Measurements from ENCODE around the gene KRT74. TPM values are rescaled to one million over a fixed set of nuclear protein-coding genes. Genes with fewer than 3 reads are reported as not detected.

The KRT74 gene
- total RNA-seq, 1 donor = not detected

DNA sequence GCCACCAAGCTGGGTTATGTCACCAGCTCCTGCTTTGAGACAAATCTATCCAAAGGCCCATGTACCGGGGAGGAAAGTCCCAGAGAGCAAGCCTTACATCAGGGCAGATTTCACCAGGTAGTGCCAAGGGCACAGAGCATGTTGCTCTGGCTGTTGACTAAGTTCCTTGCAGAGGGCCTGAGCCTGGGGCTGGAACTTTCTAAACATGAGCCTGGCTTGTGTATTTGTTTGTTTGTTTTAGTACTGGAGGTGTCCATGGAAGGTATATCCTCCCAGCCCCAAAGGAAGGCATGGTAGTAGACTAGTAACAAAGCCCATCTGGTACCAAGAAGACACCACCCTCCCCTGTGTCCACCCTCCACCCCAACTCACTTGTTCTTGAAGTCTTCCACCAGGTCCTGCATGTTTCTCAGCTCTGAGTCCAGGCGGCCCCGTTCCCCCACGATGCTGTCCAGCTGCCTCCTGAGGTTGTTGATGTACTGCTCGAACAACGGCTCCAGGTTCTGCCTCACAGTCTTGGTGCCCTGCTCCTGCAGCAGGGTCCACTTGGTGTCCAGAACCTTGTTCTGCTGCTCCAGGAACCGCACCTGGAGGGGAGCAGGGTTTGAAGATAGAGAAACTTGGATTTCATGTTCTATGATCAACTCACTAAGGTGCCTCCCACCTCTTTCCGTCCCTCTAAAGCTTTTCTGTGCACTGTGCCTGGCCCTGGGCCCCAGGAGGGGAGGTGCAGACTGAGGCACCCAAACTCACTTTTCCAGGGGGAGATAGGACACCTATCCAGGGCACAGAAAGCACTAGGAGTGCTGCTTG is 54.9 kb downstream of the KRT74 start:
- TF ChIP-seq, protein P1, sequence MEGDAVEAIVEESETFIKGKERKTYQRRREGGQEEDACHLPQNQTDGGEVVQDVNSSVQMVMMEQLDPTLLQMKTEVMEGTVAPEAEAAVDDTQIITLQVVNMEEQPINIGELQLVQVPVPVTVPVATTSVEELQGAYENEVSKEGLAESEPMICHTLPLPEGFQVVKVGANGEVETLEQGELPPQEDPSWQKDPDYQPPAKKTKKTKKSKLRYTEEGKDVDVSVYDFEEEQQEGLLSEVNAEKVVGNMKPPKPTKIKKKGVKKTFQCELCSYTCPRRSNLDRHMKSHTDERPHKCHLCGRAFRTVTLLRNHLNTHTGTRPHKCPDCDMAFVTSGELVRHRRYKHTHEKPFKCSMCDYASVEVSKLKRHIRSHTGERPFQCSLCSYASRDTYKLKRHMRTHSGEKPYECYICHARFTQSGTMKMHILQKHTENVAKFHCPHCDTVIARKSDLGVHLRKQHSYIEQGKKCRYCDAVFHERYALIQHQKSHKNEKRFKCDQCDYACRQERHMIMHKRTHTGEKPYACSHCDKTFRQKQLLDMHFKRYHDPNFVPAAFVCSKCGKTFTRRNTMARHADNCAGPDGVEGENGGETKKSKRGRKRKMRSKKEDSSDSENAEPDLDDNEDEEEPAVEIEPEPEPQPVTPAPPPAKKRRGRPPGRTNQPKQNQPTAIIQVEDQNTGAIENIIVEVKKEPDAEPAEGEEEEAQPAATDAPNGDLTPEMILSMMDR (IDR thresholded peaks at IDR 0.05; ENCODE audit: insufficient read depth, low read length) = no peak
- DNase-seq (ENCODE audit: low read depth) = no peak
- H3K4me3 ChIP-seq (ENCODE audit: low read depth, low read length) = no peak overlapping the region

DNA sequence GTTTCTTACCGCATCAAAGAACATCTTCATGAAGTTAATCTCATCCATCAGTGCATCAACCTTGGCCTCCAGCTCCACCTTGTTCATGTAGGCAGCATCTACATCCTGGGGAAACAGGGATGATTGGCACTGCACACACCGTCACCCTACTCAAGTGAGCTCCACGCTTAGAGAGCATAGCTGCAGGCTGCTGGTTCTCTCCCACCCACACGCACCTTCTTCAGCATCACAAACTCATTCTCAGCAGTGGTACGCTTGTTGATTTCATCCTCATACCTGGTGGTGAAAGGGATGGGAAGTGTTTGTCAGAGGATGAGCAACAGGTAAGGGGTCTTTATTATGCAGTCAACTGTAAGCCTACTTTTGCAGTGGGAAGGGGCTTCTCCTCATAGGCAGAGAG is 55.8 kb downstream of the KRT74 start:
- TF ChIP-seq, protein P1 (IDR thresholded peaks at IDR 0.05; ENCODE audit: insufficient read depth, low read length) = no peak
- no peak overlapping the region for H3K4me3 ChIP-seq (ENCODE audit: low read depth, low read length)
- no peak for DNase-seq (ENCODE audit: low read depth)

DNA sequence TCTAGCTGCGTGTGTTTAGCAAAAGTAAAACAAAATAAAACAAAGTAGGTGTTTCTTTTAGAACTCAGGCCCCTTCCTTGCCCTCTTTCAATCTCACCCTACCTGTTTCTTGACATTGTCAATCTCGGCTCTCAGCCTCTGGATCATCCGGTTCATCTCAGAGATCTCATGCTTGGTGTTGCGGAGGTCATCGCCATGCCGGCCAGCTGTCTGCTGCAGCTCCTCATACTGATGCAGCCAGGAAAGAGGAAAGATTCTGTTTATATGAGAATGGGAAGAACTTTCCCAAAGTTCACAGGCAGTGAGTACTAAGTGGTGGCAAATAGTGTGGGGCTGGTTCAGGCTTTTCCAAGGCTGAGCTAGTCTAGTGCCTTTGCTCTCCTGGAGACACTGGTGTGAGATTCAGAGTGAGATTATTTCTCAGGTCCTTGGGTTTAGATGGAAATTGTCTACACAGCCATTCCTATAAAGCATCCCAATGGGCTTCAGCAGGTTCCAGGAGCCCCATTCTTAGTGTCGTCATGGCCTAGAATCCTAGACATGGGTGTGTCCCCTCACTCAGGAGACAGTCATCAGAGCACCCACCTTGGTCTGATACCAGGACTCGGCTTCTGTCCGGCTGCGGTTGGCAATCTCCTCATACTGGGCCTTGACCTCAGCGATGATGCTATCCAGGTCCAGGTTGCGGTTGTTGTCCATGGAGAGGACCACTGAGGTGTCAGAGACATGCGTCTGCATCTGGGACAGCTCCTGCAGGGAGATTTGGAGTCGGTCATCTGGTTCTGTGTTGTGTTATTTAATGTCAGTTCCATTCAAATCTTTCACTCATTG is 56.4 kb downstream of the KRT74 start:
- no peak for DNase-seq (ENCODE audit: low read depth)
- no peak overlapping the region for H3K4me3 ChIP-seq (ENCODE audit: low read depth, low read length)
- TF ChIP-seq, protein P1 (IDR thresholded peaks at IDR 0.05; ENCODE audit: insufficient read depth, low read length) = no peak

DNA sequence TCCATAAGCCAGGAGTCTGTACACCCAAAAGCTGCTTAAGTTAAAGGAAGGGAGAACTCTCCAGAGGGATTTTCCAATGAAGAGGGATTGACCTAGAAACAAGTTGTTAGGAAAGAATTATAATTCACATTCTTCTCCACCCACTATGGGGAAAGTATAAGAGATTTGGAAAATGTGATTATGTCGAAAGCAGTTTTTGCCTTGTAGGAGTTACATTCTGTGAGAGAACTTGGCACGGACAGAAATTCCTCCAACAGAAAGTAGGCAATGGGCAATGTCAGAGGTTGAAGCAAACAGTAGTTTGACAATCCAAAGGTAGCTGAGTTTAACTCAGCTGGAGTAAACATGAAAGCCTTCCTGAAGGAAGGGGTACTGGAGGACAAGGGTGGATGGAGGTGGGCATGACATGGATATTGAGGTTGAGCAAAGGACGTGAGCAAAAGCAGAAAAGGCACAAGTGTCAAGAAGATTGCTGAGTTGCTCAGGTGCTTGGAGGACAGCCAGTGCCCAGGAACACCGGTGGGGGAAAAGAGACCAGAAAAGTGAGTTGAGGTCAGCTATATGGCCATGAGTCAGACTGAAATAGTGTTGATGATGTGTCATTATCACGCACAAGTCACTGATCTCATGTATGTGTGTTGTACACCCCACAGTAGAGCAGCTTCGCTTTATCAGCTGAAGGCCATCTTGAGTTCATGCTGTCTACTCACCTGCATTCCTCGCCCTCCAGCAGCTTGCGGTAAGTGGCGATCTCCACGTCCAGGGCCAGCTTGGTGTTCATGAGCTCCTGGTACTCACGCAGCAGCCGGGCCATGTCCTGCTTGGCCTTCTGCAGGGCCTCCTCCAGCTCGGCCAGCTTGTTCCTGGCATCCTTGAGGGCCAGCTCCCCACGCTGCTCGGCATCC is 57.5 kb downstream of the KRT74 start:
- no peak for DNase-seq (ENCODE audit: low read depth)
- TF ChIP-seq, protein P1 (IDR thresholded peaks at IDR 0.05; ENCODE audit: insufficient read depth, low read length) = no peak
- no peak overlapping the region for H3K4me3 ChIP-seq (ENCODE audit: low read depth, low read length)

Other genes with a start within 250 kb of the KRT74 start
- not detected in 2 replicates for gene KRT85, start 206.4 kb downstream of the KRT74 start, total RNA-seq (ENCODE audit: low replicate concordance)
- not detected in 2 replicates for gene KRT84, start 188.2 kb downstream of the KRT74 start, total RNA-seq (ENCODE audit: low replicate concordance)
- not detected in 2 replicates for gene KRT82, start 167.5 kb downstream of the KRT74 start, total RNA-seq (ENCODE audit: low replicate concordance)
- not detected in 2 replicates for gene KRT75, start 139.5 kb downstream of the KRT74 start, total RNA-seq (ENCODE audit: low replicate concordance)
- not detected in 2 replicates for gene KRT6B, start 121.7 kb downstream of the KRT74 start, total RNA-seq (ENCODE audit: low replicate concordance)
- not detected in 2 replicates for gene KRT6C, start 100.0 kb downstream of the KRT74 start, total RNA-seq (ENCODE audit: low replicate concordance)
- gene KRT6A, start 80.6 kb downstream of the KRT74 start, total RNA-seq (ENCODE audit: low replicate concordance) = not detected in 2 replicates
- not detected in 2 replicates for gene KRT5, start 53.4 kb downstream of the KRT74 start, total RNA-seq (ENCODE audit: low replicate concordance)
- not detected in 2 replicates for gene KRT71, start 20.7 kb downstream of the KRT74 start, total RNA-seq (ENCODE audit: low replicate concordance)
- gene KRT72, start 27.6 kb upstream of the KRT74 start, total RNA-seq (ENCODE audit: low replicate concordance) = not detected in 2 replicates
- not detected in 2 replicates for gene KRT73, start 44.7 kb upstream of the KRT74 start, total RNA-seq (ENCODE audit: low replicate concordance)
- gene KRT2, start 78.4 kb upstream of the KRT74 start, total RNA-seq (ENCODE audit: low replicate concordance) = not detected in 2 replicates
- gene KRT1, start 106.6 kb upstream of the KRT74 start, total RNA-seq (ENCODE audit: low replicate concordance) = not detected in 2 replicates
- not detected in 2 replicates for gene KRT77, start 129.7 kb upstream of the KRT74 start, total RNA-seq (ENCODE audit: low replicate concordance)
- gene KRT76, start 203.5 kb upstream of the KRT74 start, total RNA-seq (ENCODE audit: low replicate concordance) = not detected in 2 replicates
- not detected in 2 replicates for gene KRT3, start 222.3 kb upstream of the KRT74 start, total RNA-seq (ENCODE audit: low replicate concordance)
- gene KRT4, start 240.3 kb upstream of the KRT74 start, total RNA-seq (ENCODE audit: low replicate concordance) = not detected in 2 replicates